Peyer's patch (tissue), 4 donors: ENCODE measurements around the gene CAPZA2. TPM values are rescaled to one million over a fixed set of nuclear protein-coding genes. Genes with fewer than 3 reads are reported as not detected.

Experiments
- DNase-seq, 3 donors: peaks; one replicate each; pipeline ENCODE4 v3.0.0-alpha.2; 2017 to 2019
- H3K27ac ChIP-seq, 4 donors: fragments of 200-600 bp; sonication (generic); one replicate each; pipeline ENCODE4 v1.5.1; 2016 to 2019
- H3K27me3 ChIP-seq, 2 donors: fragments of 200-600 bp; sonication (generic); one replicate each; pipeline ENCODE4 v1.5.1; 2019
- H3K36me3 ChIP-seq, 3 donors: fragments of 200-600 bp; sonication (generic); one replicate each; pipeline ENCODE4 v1.5.1; 2016 to 2019
- H3K4me1 ChIP-seq, 4 donors: fragments of 200-600 bp; sonication (generic); one replicate each; pipeline ENCODE4 v1.5.1; 2016 to 2019
- H3K4me3 ChIP-seq, 4 donors: fragments of 200-600 bp; sonication (generic); 1 replicate in 3 of 4; 2 replicates in 1 of 4; pipeline ENCODE4 v1.5.1; 2016 to 2019; ENCODE audit warnings: mild to moderate bottlenecking in 1 of 4
- H3K9me3 ChIP-seq, 4 donors: fragments of 200-600 bp; sonication (generic); one replicate each; pipeline ENCODE4 v1.5.1; 2016 to 2019; ENCODE audit warnings: mild to moderate bottlenecking in 1 of 4
- CTCF ChIP-seq, 6 experiments: fragments of 450-650 bp in 4 of 6; fragments of 200-600 bp in 2 of 6; sonication (generic) in 1 of 6; IDR thresholded peaks; one replicate each; pipeline ENCODE4 v1.5.1; 2017 to 2019; ENCODE audit warnings: antibody characterized with exemption in 6 of 6, mild to moderate bottlenecking in 3 of 6, moderate library complexity in 1 of 6
- POLR2A ChIP-seq, 2 donors: fragments of 450-650 bp; IDR thresholded peaks; one replicate each; pipeline ENCODE4 v1.5.1; 2017; ENCODE audit warnings: antibody characterized with exemption in 2 of 2, mild to moderate bottlenecking in 2 of 2, moderate library complexity in 2 of 2
- total RNA-seq, 4 donors: library from RNA; depleted of rRNA; stranded (reverse); fragments of >200 nt; gene quantifications; one replicate each; pipeline ENCODE4 v1.1.0, GENCODE V29; 2016

Gene CAPZA2
- total RNA-seq, 4 donors from 2014 or later, result 53.1 to 133 (median 97.2) TPM

DNA sequence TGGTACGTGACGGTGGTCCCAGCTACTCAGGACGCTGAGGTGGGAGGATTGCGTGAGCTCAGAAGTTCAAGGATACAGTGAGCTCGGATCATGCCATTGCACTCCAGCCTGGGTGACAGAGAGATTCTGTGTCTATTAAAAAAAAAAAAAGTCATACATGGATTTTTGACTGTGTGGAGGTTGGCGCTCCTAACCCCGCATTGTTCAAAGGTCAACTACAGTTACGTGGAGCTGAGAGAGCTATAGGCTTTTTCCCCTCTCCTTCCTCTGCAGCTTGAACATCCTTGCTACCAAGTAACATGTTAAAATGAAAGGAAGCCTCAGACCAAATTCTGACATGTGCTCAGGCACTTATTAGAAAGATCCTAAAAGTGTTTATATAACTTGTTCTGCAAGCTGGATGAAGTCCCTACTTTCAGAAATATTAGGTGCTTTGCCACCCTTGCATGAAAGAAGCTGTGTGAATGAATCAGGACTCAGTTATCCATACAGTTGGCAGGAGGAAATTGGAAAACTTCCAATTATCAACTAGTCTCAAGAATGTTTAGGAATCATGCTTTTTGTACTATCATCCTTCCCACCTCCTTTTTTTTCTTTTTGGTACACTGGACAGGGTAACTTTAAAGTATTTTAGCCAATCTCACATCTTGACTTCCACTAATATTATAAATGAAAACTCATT lies 78.4 kb downstream of the CAPZA2 start:
- no peaks in the 10 kb centered on the region for H3K36me3 ChIP-seq
- no peaks in the 10 kb centered on the region for H3K4me1 ChIP-seq
- H3K27ac ChIP-seq, result no peak overlapping the region
- H3K4me3 ChIP-seq, result no peak overlapping the region
- TF ChIP-seq CTCF (IDR thresholded peaks at IDR 0.05) (no peak), POLR2A (IDR thresholded peaks at IDR 0.05) (no peak)
- H3K9me3 ChIP-seq, result no peaks in the 10 kb centered on the region
- no peak for DNase-seq
- H3K27me3 ChIP-seq, result no peaks in the 10 kb centered on the region

- Histone ChIP-seq H3K4me3 (no peak overlapping the region), H3K27me3 (no peaks in the 10 kb centered on the region), H3K9me3 (no peaks in the 10 kb centered on the region), H3K36me3 (no peaks in the 10 kb centered on the region), H3K4me1 (no peaks in the 10 kb centered on the region), H3K27ac (no peak overlapping the region)
- TF ChIP-seq POLR2A (IDR thresholded peaks at IDR 0.05) (no peak), CTCF (IDR thresholded peaks at IDR 0.05) (no peak)
- no peak for DNase-seq
Observed at GRCh38 chr7:116942504-116942903, 80.1 kb downstream of the CAPZA2 start.

DNA sequence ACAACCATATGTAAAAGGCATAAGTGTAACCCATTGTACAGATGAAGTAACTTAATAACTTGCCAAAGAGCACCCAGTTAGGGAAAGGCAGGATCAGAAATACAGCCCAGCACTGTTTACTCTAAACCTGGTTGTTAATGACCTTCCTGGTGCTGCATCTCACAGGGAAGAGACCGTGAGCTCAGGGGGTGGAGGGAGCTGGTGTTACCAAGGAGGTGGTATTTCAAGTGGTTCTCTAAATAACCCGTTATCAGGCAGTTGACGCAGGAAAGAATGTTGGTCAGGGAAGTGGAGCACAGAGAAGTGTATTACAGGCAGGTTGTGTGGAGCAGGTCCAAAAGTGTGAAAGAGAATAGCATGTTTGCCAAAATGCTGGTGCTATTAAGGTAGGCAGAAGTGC lies 86.5 kb downstream of the CAPZA2 start:
- no peak for DNase-seq
- H3K27me3 ChIP-seq, result no peaks in the 10 kb centered on the region

DNA sequence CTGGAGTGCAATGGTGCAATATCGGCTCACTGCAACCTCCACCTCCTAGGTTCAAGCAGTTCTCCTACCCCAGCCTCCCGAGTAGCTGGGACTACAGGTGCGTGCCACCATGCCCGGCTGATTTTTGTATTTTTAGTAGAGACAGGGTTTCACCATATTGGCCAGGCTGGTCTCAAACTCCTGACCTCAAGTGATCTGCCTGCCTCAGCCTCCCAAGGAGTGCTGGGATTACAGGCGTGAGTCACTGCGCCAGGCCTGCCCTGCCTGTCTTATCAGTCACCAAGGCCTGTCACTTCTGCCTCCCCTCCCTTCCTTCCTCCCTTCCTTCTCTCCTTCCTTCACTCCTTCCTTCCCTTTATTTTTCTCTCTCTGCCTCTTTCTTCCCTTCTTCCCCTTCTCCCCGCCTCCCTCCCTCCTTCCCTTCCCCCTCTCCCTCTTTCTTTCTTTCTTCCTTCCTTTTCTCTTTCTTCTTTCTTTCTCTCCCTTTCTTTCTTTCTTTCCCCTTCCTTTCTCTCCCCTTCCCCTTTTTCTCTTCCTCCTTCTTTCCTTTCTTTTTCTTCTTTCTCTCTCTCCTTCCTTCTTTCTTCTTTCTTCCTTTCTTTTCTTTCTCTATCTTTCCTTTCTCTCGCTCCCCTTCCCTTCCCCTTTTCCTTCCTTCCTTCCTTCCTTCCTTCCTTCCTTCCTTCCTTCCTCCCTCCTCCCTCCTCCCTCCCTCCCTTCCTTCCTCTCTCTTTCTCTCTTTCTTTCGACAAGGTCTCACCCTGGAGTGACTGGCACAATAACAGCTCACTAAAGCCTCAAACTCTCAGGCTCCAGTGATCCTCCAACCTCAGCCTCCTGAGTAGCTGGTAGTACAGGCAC lies 87.8 kb downstream of the CAPZA2 start:
- no peaks in the 10 kb centered on the region for H3K9me3 ChIP-seq
- H3K27me3 ChIP-seq, result no peaks in the 10 kb centered on the region
- no peak for DNase-seq
- peaks cover 0 to 16% (median 5%) of the 10 kb centered on the region in 4 donors for H3K4me1 ChIP-seq
- H3K27ac ChIP-seq, result no peak overlapping the region
- no peaks in the 10 kb centered on the region for H3K36me3 ChIP-seq
- no peak overlapping the region for H3K4me3 ChIP-seq
- TF ChIP-seq CTCF (IDR thresholded peaks at IDR 0.05) (no peak), POLR2A (IDR thresholded peaks at IDR 0.05) (no peak)

More for the DNA sequence above, 86.5 kb downstream of the CAPZA2 start:
- TF ChIP-seq CTCF (IDR thresholded peaks at IDR 0.05), result no peak
- TF ChIP-seq POLR2A (IDR thresholded peaks at IDR 0.05), result no peak
- H3K4me3 ChIP-seq, result no peak overlapping the region
- no peaks in the 10 kb centered on the region for H3K9me3 ChIP-seq
- no peaks in the 10 kb centered on the region for H3K36me3 ChIP-seq
- peaks cover 0 to 9% (median 2%) of the 10 kb centered on the region in 4 donors for H3K4me1 ChIP-seq
- no peak overlapping the region for H3K27ac ChIP-seq

DNA sequence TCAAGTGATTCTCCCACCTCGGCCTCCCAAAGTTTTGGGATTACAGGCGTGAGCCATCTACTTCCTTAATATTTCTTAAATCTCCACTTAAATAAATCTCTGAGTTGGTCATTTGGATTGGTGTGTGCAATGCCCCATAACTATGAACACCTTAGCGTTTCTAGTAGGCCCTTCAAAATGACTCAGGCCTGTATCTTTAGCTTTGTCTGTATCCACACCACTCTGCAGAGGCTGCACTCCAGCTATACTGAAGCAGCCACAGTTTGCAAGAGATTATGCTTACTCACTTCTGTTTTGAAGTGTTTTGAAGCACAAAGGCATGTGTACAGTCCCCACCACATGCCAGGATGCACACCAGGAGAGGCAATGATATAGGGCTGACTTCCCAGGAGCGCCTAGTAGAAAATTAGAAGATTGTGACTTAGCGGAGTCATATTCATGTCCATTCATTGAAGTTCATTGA lies 88.5 kb downstream of the CAPZA2 start:
- no peak for TF ChIP-seq CTCF (IDR thresholded peaks at IDR 0.05)
- no peak for TF ChIP-seq POLR2A (IDR thresholded peaks at IDR 0.05)
- Histone ChIP-seq H3K4me1 (peaks cover 0 to 22% (median 5%) of the 10 kb centered on the region in 4 donors), H3K4me3 (no peak overlapping the region), H3K27me3 (no peaks in the 10 kb centered on the region), H3K36me3 (no peaks in the 10 kb centered on the region), H3K9me3 (no peaks in the 10 kb centered on the region), H3K27ac (no peak overlapping the region)
- no peak for DNase-seq
